SK-N-SH (cell line): ENCODE measurements around the gene MARCHF4. TPM values are rescaled to one million over a fixed set of nuclear protein-coding genes. Genes with fewer than 3 reads are reported as not detected.

Experiments
- CTCF ChIA-PET: fragments of 300-600, 350-600 bp; formaldehyde crosslinking; extraction: SDS; loops from one replicate; lab custom pipeline; 2021; lab: Yijun Ruan, JAX
- POLR2A ChIA-PET: fragments of 350-600 bp; sonication (Branson Sonifier 250); formaldehyde crosslinking; extraction: SDS; loops from one replicate; lab custom pipeline; 2020; ENCODE audit warnings: antibody characterized with exemption, inconsistent platforms; lab: Yijun Ruan, JAX
- DNase-seq: peaks from one replicate; pipeline ENCODE4 v3.0.0; 2012
- H2AFZ ChIP-seq: fragments of 200-600 bp; sonication (generic); 2 replicates; pipeline ENCODE4 v1.8.1; 2016; ENCODE audit warnings: antibody characterized with exemption, mild to moderate bottlenecking, low read depth
- H3F3A ChIP-seq: fragments of 200-600 bp; sonication (generic); replicated peaks from 2 replicates; pipeline ENCODE3; 2016; ENCODE audit warnings: antibody characterized with exemption, mild to moderate bottlenecking; ENCODE audit not compliant: insufficient read depth
- H3K27ac ChIP-seq, 2 experiments: fragments of 200-500 bp in 1 of 2; fragments of 200-600 bp in 1 of 2; sonication (Bioruptor generic) in 1 of 2; sonication (generic), shearing (Covaris generic) in 1 of 2; 2 replicates each; pipeline versions ENCODE4 v1.5.1 to v1.6.1; 2014 to 2016; ENCODE audit warnings: low read depth in 2 of 2, inconsistent platforms in 1 of 2, low read length in 1 of 2, mild to moderate bottlenecking in 1 of 2, mixed read lengths in 1 of 2
- H3K27me3 ChIP-seq: fragments of 200-600 bp; sonication (generic), shearing (Covaris generic); 2 replicates; pipeline ENCODE4 v1.6.1; 2016; ENCODE audit warnings: mixed run types; ENCODE audit not compliant: insufficient read depth
- H3K36me3 ChIP-seq, 2 experiments: fragments of 200-500 bp in 1 of 2; fragments of 200-600 bp in 1 of 2; sonication (Bioruptor generic) in 1 of 2; sonication (generic) in 1 of 2; replicated peaks in 1 of 2; 2 replicates each; pipeline versions ENCODE3 to v1.5.1; 2014 to 2016; ENCODE audit warnings: low read length in 1 of 2, mild to moderate bottlenecking in 1 of 2; ENCODE audit not compliant: insufficient read depth in 2 of 2, control insufficient read depth in 1 of 2
- H3K4me1 ChIP-seq, 2 experiments: fragments of 200-500 bp in 1 of 2; fragments of 200-600 bp in 1 of 2; sonication (Bioruptor generic) in 1 of 2; sonication (generic), shearing (Covaris generic) in 1 of 2; 2 replicates each; pipeline versions ENCODE4 v1.5.1 to v1.6.1; 2014 to 2016; ENCODE audit warnings: low read depth in 1 of 2, low read length in 1 of 2, mixed run types in 1 of 2; ENCODE audit not compliant: insufficient read depth in 2 of 2, control insufficient read depth in 1 of 2
- H3K4me2 ChIP-seq: fragments of 200-600 bp; sonication (generic), shearing (Covaris generic); 2 replicates; pipeline ENCODE4 v1.6.1; 2017; ENCODE audit warnings: mixed run types
- H3K4me3 ChIP-seq, 2 experiments: fragments of 200-500 bp in 1 of 2; fragments of 200-600 bp in 1 of 2; sonication (Bioruptor generic) in 1 of 2; sonication (generic), shearing (Covaris generic) in 1 of 2; 2 replicates each; pipeline versions ENCODE4 v1.5.1 to v1.8.1; 2014 to 2016; ENCODE audit warnings: low read depth in 2 of 2, inconsistent platforms in 1 of 2, low read length in 1 of 2, mild to moderate bottlenecking in 1 of 2, mixed read lengths in 1 of 2, moderate library complexity in 1 of 2
- H3K79me2 ChIP-seq: fragments of 200-600 bp; sonication (generic); 2 replicates; pipeline ENCODE4 v1.8.1; 2017; ENCODE audit warnings: mild to moderate bottlenecking; ENCODE audit not compliant: insufficient read depth
- H3K9ac ChIP-seq: fragments of 200-600 bp; sonication (generic); 2 replicates; pipeline ENCODE4 v1.6.1; 2017; ENCODE audit warnings: mixed run types
- H3K9me2 ChIP-seq: fragments of 200-600 bp; sonication (generic); 2 replicates; pipeline ENCODE4 v1.6.1; 2017; ENCODE audit warnings: mixed run types
- H3K9me3 ChIP-seq: fragments of 200-600 bp; sonication (generic); 2 replicates; pipeline ENCODE4 v1.6.1; 2017; ENCODE audit warnings: mixed run types, mild to moderate bottlenecking, moderate library complexity
- H4K20me1 ChIP-seq: fragments of 200-600 bp; sonication (generic); 2 replicates; pipeline ENCODE4 v1.6.1; 2017; ENCODE audit warnings: mild to moderate bottlenecking, mixed run types; ENCODE audit not compliant: insufficient read depth
- CHD2 ChIP-seq: fragments of 150-350 bp; IDR thresholded peaks from 2 replicates; pipeline ENCODE4 v1.6.1; 2018; ENCODE audit warnings: low read length; ENCODE audit not compliant: partially characterized antibody
- EZH2phosphoT487 ChIP-seq: fragments of 200-600 bp; sonication (generic); IDR thresholded peaks from 2 replicates; pipeline ENCODE4 v1.6.1; 2017; ENCODE audit warnings: low read depth, mixed run types, mild to moderate bottlenecking, antibody characterized with exemption, moderate library complexity, borderline replicate concordance
- FOXJ3 ChIP-seq: sonication (generic); formaldehyde crosslinking; IDR thresholded peaks from 2 replicates; pipeline ENCODE4 v1.5.1; 2020; ENCODE audit warnings: mild to moderate bottlenecking, missing genetic modification reagents
- GABPA ChIP-seq: IDR thresholded peaks from 2 replicates; pipeline ENCODE4 v1.4.0; 2012; ENCODE audit warnings: low read depth, mild to moderate bottlenecking
- GATA2 ChIP-seq: sonication (generic); formaldehyde crosslinking; IDR thresholded peaks from 2 replicates; pipeline ENCODE4 v1.5.0; 2020; ENCODE audit warnings: mild to moderate bottlenecking, missing genetic modification reagents
- JUND ChIP-seq: IDR thresholded peaks from 2 replicates; pipeline ENCODE4 v1.4.0; 2012
- MEF2A ChIP-seq: IDR thresholded peaks from 2 replicates; pipeline ENCODE4 v1.4.0; 2012; ENCODE audit warnings: low read depth, borderline replicate concordance
- MXI1 ChIP-seq: IDR thresholded peaks from 2 replicates; pipeline ENCODE4 v1.6.1; 2012; ENCODE audit warnings: mild to moderate bottlenecking, low read depth, low read length, improper control_type of control experiment
- NFIC ChIP-seq: IDR thresholded peaks from 2 replicates; pipeline ENCODE4 v1.4.0; 2012; ENCODE audit warnings: borderline replicate concordance
- POLR2AphosphoS5 ChIP-seq: IDR thresholded peaks from 2 replicates; pipeline ENCODE4 v1.6.1; 2012; ENCODE audit warnings: low read depth, low read length
- TCF12 ChIP-seq: IDR thresholded peaks from 2 replicates; pipeline ENCODE4 v1.4.0; 2012
- YY1 ChIP-seq: IDR thresholded peaks from 2 replicates; pipeline ENCODE4 v1.4.0; 2012; ENCODE audit warnings: low read depth, mild to moderate bottlenecking
- WGBS: methylation state at CpG from one replicate; pipeline ENCODE4 v1.1.6; 2017; ENCODE audit warnings: low lambda C conversion rate; 5-methylcytosine and 5-hydroxymethylcytosine counted together
- polyA plus RNA-seq, 3 experiments: library from polyadenylated mRNA; depleted of rRNA; stranded (reverse); fragments of >200 nt; gene quantifications; 2 replicates each; pipeline ENCODE4 v1.2.3, GENCODE V29; 2012
- TF ChIP-seq, protein P1 (sequence below): fragments of 150-350 bp; IDR thresholded peaks from 2 replicates; pipeline ENCODE4 v1.6.1; 2017; ENCODE audit warnings: antibody characterized with exemption, low read length, low read depth, borderline replicate concordance
- TF ChIP-seq, protein P2 (sequence below): fragments of 150-350 bp; IDR thresholded peaks from 2 replicates; pipeline ENCODE4 v1.6.1; 2016; ENCODE audit warnings: mild to moderate bottlenecking, low read depth, low read length
- TF ChIP-seq, protein P3 (sequence below): IDR thresholded peaks from 2 replicates; pipeline ENCODE4 v1.4.0; 2012; ENCODE audit warnings: low read depth, borderline replicate concordance
- TF ChIP-seq, protein P4 (sequence below): IDR thresholded peaks from 2 replicates; pipeline ENCODE4 v1.4.0; 2012; ENCODE audit warnings: low read depth, borderline replicate concordance

Gene MARCHF4
- polyA plus RNA-seq, 1 of the 3 experiments (the other 2 are of a cell fraction): 7.6 TPM

DNA sequence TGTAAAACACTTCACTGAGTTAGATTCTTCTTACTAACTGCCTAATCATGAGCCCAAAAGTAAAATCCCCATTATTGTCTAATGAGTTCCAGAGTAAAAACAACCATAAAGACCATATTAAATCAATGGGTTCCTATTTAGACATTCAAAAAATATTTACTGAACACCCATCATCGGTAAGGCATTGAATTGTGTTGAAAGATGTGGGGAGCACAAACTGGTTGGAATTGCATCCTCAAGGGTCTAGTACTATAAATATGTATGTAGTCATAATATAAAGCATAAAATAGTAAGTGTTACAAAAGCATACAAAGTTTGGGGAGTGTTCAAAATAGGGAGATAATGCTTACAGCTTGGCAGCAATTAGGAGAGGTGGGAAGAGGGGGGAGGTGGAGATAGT, 3.0 kb upstream of the MARCHF4 start:
- no peaks in the 10 kb centered on the region for H4K20me1 ChIP-seq

DNA sequence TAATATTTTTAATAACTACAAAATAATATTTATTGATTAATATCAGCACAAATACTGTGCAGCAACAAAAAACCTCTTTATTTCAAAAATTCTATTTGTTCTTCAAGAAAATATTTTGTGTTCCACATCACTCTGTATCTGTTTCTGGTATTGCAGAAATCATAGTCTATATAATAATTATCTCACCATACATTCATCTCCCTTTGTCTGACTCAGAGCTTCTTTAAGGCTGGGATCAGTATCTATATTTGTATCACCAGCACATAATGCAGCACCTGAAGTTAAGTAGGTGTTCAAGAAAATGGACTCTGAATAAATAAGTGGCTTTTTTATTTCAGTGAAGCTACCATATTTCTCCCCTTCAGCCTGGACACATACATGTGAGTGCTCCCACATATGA, 1.6 kb upstream of the MARCHF4 start:
- no peak overlapping the region for H3K9ac ChIP-seq
- no peaks in the 10 kb centered on the region for H3K36me3 ChIP-seq
- no peaks in the 10 kb centered on the region for H3K9me3 ChIP-seq
- H3F3A ChIP-seq: peaks cover 30% of the 10 kb centered on the region
- no peaks in the 10 kb centered on the region for H4K20me1 ChIP-seq
- H3K27me3 ChIP-seq: no peaks in the 10 kb centered on the region
- peak overlapping the region; percentile 41 to 95; a peak in 3 of 4 replicates for H3K27ac ChIP-seq
- no peaks in the 10 kb centered on the region for H3K9me2 ChIP-seq
- H2AFZ ChIP-seq: no peak overlapping the region
- H3K4me1 ChIP-seq: peaks cover 5 to 17% of the 10 kb centered on the region in 2 experiments; a peak in 2 of 4 replicates
- DNase-seq: no peak
- peaks cover 26% of the 10 kb centered on the region for H3K79me2 ChIP-seq
- TF ChIP-seq MEF2A: 0 out of 2 replicates have a peak, but pooled peaks have one; percentile 13
- no peak for TF ChIP-seq POLR2AphosphoS5
- TF ChIP-seq, all 33 proteins: peak for 1
- CTCF ChIA-PET: interaction anchor here (0.7 kb wide), 1 partner anchor 254 kb away, joined by 3 read pairs; no protein-coding TSS in a partner anchor
- POLR2A ChIA-PET: no interaction called here
- Histone ChIP-seq H3K4me3 (no peak overlapping the region), H3K4me2 (peak overlapping the region; percentile 4; the same call in 1 of the 2 replicates)

More for the DNA sequence above, 3.0 kb upstream of the MARCHF4 start:
- peaks cover 30% of the 10 kb centered on the region for H3F3A ChIP-seq
- ChIA-PET CTCF (interaction anchor here (1.8 to 2.5 kb wide), 2 partner anchors 28 to 29 kb away, joined by 7 to 10 read pairs; no protein-coding TSS in a partner anchor), POLR2A (no interaction called here)
- H3K4me3 ChIP-seq: no peak overlapping the region
- DNase-seq: no peak
- H3K4me2 ChIP-seq: no peak overlapping the region
- H3K79me2 ChIP-seq: peaks cover 12% of the 10 kb centered on the region
- TF ChIP-seq NFIC (no peak), YY1 (no peak), MEF2A (no peak), POLR2AphosphoS5 (no peak)
- TF ChIP-seq, protein P1, sequence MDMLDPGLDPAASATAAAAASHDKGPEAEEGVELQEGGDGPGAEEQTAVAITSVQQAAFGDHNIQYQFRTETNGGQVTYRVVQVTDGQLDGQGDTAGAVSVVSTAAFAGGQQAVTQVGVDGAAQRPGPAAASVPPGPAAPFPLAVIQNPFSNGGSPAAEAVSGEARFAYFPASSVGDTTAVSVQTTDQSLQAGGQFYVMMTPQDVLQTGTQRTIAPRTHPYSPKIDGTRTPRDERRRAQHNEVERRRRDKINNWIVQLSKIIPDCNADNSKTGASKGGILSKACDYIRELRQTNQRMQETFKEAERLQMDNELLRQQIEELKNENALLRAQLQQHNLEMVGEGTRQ: no peak
- TF ChIP-seq, all 33 proteins: peak for 0
- Histone ChIP-seq H3K9me3 (no peaks in the 10 kb centered on the region), H3K27ac (no peak overlapping the region), H2AFZ (no peak overlapping the region), H3K9ac (no peak overlapping the region), H3K4me1 (peaks cover 5 to 20% of the 10 kb centered on the region in 2 experiments; a peak in 2 of 4 replicates), H3K27me3 (no peaks in the 10 kb centered on the region), H3K9me2 (no peaks in the 10 kb centered on the region), H3K36me3 (no peaks in the 10 kb centered on the region)
- WGBS: 68% methylated on average over 1 of the region's 1 CpG

DNA sequence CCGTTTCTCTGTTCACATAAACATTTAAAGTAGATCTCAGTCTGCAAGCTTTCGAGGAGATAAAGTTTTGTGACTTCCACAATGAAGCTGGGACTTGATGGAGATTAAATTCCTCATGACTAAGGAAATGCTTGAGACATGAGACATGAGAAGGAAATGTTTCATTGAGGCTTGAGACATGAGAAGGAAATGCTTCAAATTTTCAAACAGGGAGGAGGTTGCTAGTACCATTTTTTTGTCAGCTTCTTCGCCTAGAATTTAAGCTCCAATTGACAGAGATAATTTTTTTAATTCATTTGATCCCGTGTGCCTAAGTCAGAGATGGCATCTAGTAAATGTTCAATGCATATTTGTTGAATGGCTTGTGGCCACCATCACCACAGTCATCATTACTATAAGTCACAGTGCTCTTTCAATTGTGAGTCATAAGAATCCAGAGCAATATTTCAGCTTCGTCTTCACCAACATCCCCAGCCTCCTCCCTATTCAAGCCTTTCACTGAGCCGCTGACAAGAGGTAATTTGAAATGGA, 543 bp upstream of the MARCHF4 start:
- ChIA-PET CTCF (interaction anchor here (0.7 to 1.5 kb wide), 6 partner anchors 17 to 263 kb away, joined by 3 to 5 read pairs (median 4); no protein-coding TSS in a partner anchor), POLR2A (interaction anchor here (1.4 to 1.9 kb wide), 2 partner anchors 40 to 127 kb away, joined by 3 to 7 read pairs; partner anchors contain the start of gene SMARCAL1)
- H3K9me2 ChIP-seq: no peaks in the 10 kb centered on the region
- H3K9ac ChIP-seq: peak overlapping the region; percentile 76
- no peaks in the 10 kb centered on the region for H3K9me3 ChIP-seq
- peak overlapping the region; percentile 77 to 95 for H3K27ac ChIP-seq
- H3F3A ChIP-seq: peaks cover 30% of the 10 kb centered on the region
- peaks cover 8% of the 10 kb centered on the region for H4K20me1 ChIP-seq
- WGBS: 6% methylated on average over 6 of the region's 6 CpGs
- peaks cover 13 to 21% of the 10 kb centered on the region in 2 experiments; a peak in 3 of 4 replicates for H3K4me1 ChIP-seq
- H3K4me2 ChIP-seq: peak overlapping the region; percentile 82
- peak overlapping the region; percentile 60 to 65 for H3K4me3 ChIP-seq
- no peaks in the 10 kb centered on the region for H3K36me3 ChIP-seq
- H2AFZ ChIP-seq: no peak overlapping the region
- H3K79me2 ChIP-seq: peaks cover 37% of the 10 kb centered on the region
- no peak for DNase-seq
- no peaks in the 10 kb centered on the region for H3K27me3 ChIP-seq
- TF ChIP-seq CHD2 (no peak), GATA2 (CRISPR knock-in tag) (no peak), TCF12 (peak; percentile 66), EZH2phosphoT487 (no peak), MXI1 (no peak), JUND (peak; percentile 82), GABPA (no peak; the same call in 1 of the 2 replicates), FOXJ3 (CRISPR knock-in tag) (no peak)
- TF ChIP-seq, protein P2, sequence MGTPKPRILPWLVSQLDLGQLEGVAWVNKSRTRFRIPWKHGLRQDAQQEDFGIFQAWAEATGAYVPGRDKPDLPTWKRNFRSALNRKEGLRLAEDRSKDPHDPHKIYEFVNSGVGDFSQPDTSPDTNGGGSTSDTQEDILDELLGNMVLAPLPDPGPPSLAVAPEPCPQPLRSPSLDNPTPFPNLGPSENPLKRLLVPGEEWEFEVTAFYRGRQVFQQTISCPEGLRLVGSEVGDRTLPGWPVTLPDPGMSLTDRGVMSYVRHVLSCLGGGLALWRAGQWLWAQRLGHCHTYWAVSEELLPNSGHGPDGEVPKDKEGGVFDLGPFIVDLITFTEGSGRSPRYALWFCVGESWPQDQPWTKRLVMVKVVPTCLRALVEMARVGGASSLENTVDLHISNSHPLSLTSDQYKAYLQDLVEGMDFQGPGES: no peak
- TF ChIP-seq, protein P3, sequence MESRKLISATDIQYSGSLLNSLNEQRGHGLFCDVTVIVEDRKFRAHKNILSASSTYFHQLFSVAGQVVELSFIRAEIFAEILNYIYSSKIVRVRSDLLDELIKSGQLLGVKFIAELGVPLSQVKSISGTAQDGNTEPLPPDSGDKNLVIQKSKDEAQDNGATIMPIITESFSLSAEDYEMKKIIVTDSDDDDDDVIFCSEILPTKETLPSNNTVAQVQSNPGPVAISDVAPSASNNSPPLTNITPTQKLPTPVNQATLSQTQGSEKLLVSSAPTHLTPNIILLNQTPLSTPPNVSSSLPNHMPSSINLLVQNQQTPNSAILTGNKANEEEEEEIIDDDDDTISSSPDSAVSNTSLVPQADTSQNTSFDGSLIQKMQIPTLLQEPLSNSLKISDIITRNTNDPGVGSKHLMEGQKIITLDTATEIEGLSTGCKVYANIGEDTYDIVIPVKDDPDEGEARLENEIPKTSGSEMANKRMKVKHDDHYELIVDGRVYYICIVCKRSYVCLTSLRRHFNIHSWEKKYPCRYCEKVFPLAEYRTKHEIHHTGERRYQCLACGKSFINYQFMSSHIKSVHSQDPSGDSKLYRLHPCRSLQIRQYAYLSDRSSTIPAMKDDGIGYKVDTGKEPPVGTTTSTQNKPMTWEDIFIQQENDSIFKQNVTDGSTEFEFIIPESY: no peak; the same call in 1 of the 2 replicates
- TF ChIP-seq, protein P4, sequence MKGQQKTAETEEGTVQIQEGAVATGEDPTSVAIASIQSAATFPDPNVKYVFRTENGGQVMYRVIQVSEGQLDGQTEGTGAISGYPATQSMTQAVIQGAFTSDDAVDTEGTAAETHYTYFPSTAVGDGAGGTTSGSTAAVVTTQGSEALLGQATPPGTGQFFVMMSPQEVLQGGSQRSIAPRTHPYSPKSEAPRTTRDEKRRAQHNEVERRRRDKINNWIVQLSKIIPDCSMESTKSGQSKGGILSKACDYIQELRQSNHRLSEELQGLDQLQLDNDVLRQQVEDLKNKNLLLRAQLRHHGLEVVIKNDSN: no peak
